Measurements from ENCODE around the gene METTL22.

Gene METTL22

GRCh38 chr16:8645141-8645521 lies 23.6 kb downstream of the METTL22 start:
- Histone ChIP-seq H3K9me3 (ENCODE audit: severe bottlenecking) (no peaks in the 10 kb centered on the region), H3K27me3 (ENCODE audit: insufficient read depth, low read depth, severe bottlenecking) (no peaks in the 10 kb centered on the region), H3K36me3 (peaks cover 65% of the 10 kb centered on the region), H3K27ac (no peak overlapping the region), H3K4me3 (ENCODE audit: low read depth, low read length) (no peak overlapping the region)
- no peak for DNase-seq
- TF ChIP-seq CTCF (IDR thresholded peaks at IDR 0.05; ENCODE audit: low read depth, low read length): no peak

DNA sequence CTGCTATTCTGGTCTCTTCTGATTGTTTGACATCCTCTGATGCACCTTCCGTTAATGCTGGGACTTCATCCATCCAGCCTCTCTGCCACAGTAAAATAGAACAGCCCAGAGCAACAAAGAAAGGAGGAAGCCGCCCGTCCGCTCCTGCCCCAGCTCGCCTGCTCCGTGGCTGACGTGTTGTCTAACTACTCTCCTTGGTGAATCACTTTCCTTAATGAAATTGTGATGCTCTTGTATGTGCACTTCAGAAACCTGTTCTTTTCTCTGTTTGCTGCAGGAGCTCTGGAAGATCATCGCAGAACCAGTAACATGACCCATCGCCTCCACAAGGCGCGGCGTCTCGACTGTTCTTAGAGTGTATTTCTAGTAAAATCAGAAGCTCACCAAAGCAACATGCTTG lies 24.3 kb downstream of the METTL22 start:
- no peaks in the 10 kb centered on the region for H3K9me3 ChIP-seq (ENCODE audit: severe bottlenecking)
- DNase-seq: no peak
- H3K27me3 ChIP-seq (ENCODE audit: insufficient read depth, low read depth, severe bottlenecking): no peaks in the 10 kb centered on the region
- H3K36me3 ChIP-seq: peaks cover 63% of the 10 kb centered on the region
- H3K4me3 ChIP-seq (ENCODE audit: low read depth, low read length): no peak overlapping the region
- TF ChIP-seq CTCF (IDR thresholded peaks at IDR 0.05; ENCODE audit: low read depth, low read length): no peak
- H3K27ac ChIP-seq: no peak overlapping the region

GRCh38 chr16:8646326-8647053 lies 25.0 kb downstream of the METTL22 start:
- Histone ChIP-seq H3K36me3 (peaks cover 60% of the 10 kb centered on the region), H3K4me3 (ENCODE audit: low read depth, low read length) (no peak overlapping the region), H3K27me3 (ENCODE audit: insufficient read depth, low read depth, severe bottlenecking) (no peaks in the 10 kb centered on the region), H3K27ac (no peak overlapping the region), H3K9me3 (ENCODE audit: severe bottlenecking) (no peaks in the 10 kb centered on the region)
- DNase-seq: no peak
- no peak for TF ChIP-seq CTCF (IDR thresholded peaks at IDR 0.05; ENCODE audit: low read depth, low read length)

GRCh38 chr16:8647721-8648318 lies 26.3 kb downstream of the METTL22 start:
- Histone ChIP-seq H3K36me3 (peaks cover 47% of the 10 kb centered on the region), H3K27me3 (ENCODE audit: insufficient read depth, low read depth, severe bottlenecking) (no peaks in the 10 kb centered on the region), H3K4me3 (ENCODE audit: low read depth, low read length) (no peak overlapping the region), H3K27ac (no peak overlapping the region), H3K9me3 (ENCODE audit: severe bottlenecking) (no peaks in the 10 kb centered on the region)
- no peak for TF ChIP-seq CTCF (IDR thresholded peaks at IDR 0.05; ENCODE audit: low read depth, low read length)
- no peak for DNase-seq

DNA sequence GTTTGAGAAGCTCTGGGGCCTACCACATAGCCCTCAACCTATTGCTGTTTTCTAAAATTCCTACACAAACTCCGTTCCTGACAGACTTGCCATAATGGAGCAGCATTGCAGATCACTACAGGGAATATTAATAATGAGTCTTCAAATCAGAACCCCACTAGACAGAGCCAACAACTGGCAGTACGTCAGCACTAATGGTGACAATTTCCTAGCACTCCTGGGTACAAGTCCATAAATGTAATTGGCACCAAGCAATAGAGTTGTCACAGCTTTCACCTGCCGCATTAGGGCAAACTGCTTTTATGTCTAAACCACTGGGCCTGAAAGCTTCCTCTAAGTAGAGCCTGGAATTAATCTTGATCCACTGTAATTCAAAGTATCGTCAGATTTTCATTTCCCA lies 27.4 kb downstream of the METTL22 start:
- Histone ChIP-seq H3K9me3 (ENCODE audit: severe bottlenecking) (no peaks in the 10 kb centered on the region), H3K4me3 (ENCODE audit: low read depth, low read length) (no peak overlapping the region), H3K36me3 (peaks cover 36% of the 10 kb centered on the region), H3K27me3 (ENCODE audit: insufficient read depth, low read depth, severe bottlenecking) (no peaks in the 10 kb centered on the region), H3K27ac (no peak overlapping the region)
- TF ChIP-seq CTCF (IDR thresholded peaks at IDR 0.05; ENCODE audit: low read depth, low read length): no peak
- DNase-seq: no peak

Data from WERI-Rb-1 (cell line).